Measurements from ENCODE around the gene CDH9.

- no peak for TF ChIP-seq CTCF (IDR thresholded peaks at IDR 0.05)
- no peak for TF ChIP-seq POLR2A (IDR thresholded peaks at IDR 0.05; ENCODE audit: low read length)
- TF ChIP-seq RCOR1 (IDR thresholded peaks at IDR 0.05; ENCODE audit: low read depth, low read length) = no peak
- no peak for TF ChIP-seq USF2 (IDR thresholded peaks at IDR 0.05)
- no peak for TF ChIP-seq JUN (IDR thresholded peaks at IDR 0.05)
Observed at GRCh38 chr5:27008604-27009539, 29.5 kb downstream of the CDH9 start.
